GM18870 (cell line): ENCODE measurements around the gene POLD3.

Experiments
- ATAC-seq: cut with Tn5 transposase; IDR thresholded peaks from one replicate; pipeline ENCODE4 v1.9.1; 2021; ENCODE audit warnings: moderate library complexity; ENCODE audit not compliant: unreplicated experiment

POLD3 gene, protein sequence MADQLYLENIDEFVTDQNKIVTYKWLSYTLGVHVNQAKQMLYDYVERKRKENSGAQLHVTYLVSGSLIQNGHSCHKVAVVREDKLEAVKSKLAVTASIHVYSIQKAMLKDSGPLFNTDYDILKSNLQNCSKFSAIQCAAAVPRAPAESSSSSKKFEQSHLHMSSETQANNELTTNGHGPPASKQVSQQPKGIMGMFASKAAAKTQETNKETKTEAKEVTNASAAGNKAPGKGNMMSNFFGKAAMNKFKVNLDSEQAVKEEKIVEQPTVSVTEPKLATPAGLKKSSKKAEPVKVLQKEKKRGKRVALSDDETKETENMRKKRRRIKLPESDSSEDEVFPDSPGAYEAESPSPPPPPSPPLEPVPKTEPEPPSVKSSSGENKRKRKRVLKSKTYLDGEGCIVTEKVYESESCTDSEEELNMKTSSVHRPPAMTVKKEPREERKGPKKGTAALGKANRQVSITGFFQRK

DNA sequence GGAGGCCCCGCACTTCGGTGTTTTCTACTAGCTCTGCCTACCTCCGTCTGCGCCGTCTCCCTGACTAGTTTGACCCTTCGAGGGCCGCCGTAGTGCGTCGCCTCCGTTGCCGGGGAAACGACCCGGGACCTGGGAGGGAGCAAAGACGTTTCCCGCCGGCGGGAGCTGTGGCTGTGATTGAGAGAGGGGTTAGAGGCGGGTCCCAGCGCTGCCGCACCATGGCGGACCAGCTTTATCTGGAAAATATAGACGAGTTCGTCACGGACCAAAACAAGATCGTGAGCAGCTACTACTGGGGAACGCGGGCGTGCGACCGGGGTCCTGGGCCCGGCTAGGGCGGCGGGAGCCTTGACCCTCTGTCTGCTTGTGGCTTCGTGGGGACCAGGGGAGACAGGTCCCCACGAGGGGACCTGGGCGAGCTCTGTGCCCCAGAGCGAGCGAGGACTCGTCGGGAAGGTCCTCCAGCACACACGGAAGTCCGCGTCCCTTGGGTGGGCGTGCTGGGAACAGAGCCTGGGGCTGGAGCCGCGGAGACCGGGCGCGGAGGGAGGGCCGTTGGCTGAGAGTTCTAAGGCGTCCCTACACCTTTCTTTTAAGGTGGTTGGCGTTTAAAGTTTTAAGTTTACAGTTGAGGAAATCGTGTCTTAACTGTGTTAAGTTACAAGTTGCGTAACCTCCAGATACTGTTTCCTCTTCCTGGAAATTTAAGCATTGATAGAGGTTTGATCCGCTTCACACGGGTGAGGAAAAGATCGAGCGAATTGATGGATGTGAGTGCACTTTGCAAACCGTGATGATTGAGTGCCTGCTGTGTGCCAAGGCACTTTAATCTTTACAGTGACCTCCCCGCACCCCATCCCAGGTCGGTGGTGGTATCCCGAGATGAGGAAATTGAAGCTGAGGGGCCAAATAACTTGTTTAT is at the start of gene POLD3:
Gene POLD3 (plus strand): TSS at position 142 of the 922 bp plus-strand sequence. CDS start 77 bp downstream, at position 219.
- ATAC-seq: peak; percentile 77

DNA sequence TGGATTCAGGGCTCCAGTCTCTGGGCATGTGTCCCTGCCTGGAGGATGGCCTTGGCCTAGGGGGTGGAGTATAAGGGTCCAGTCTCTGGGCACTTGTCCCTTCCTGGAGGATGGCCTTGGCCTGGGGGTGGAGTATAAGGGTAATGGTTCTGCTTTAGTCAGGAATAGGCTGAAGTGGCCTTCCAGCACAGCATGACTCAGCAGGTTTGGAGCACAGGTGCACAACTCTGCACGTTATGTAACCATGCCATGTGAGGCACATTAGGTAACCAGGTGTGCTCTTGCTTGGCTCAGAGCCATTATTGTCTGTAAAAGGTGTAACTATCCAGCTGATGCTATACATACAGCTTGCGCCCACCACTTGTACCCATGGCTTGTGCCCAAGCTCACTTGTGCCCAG is 48.4 kb upstream of the POLD3 start:
- no peak for ATAC-seq

- no peak for ATAC-seq
Measured at GRCh38 chr11:74546752-74547151, 45.6 kb upstream of the POLD3 start.

- no peak for ATAC-seq
Measured at GRCh38 chr11:74550991-74551753, 41.2 kb upstream of the POLD3 start.

GRCh38 chr11:74551754-74552145 is 40.6 kb upstream of the POLD3 start:
- no peak for ATAC-seq

GRCh38 chr11:74557526-74557925 is 34.9 kb upstream of the POLD3 start:
- ATAC-seq: no peak

- ATAC-seq: no peak
Measured at GRCh38 chr11:74559110-74559933, 33.1 kb upstream of the POLD3 start.

DNA sequence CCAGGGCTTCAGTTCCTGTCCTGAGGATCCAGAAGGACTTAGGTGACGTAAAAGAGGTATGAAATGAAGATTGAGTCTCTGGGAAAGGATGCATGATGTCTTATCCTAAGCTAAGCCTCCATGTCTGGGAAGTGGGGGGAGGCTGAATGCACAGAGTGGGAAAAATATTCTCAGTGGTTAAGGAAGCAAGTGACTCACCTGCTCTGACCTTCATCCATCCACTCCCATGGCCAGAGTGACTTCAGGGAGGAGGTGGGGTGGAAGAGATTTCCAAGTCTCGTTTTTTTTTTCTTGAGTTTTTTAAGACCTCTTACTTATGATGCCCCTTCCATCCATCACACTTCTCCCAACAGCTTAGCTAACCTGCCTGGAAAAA is 32.5 kb upstream of the POLD3 start:
- no peak for ATAC-seq

- ATAC-seq: no peak
Measured at GRCh38 chr11:74566146-74566960, 26.0 kb upstream of the POLD3 start.

DNA sequence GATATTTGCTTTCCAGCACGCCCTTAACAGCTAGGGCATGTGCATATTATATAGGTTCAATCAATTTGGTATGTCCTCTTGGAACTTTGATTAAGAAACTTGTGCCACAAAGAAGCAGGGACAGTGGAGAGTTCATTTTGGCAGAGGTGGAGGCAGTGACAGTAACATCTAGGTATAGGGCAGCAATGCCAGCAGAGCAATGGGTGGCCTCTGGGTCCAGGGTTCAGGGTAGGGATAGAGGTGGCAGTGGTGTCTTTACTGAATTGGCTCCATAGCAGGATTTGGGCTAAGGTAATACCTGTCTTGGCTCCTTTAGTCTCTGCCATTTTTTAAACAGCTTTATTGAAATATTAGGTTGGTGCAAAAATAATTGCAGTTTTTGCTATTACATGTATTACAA is 24.4 kb upstream of the POLD3 start:
- ATAC-seq: no peak

DNA sequence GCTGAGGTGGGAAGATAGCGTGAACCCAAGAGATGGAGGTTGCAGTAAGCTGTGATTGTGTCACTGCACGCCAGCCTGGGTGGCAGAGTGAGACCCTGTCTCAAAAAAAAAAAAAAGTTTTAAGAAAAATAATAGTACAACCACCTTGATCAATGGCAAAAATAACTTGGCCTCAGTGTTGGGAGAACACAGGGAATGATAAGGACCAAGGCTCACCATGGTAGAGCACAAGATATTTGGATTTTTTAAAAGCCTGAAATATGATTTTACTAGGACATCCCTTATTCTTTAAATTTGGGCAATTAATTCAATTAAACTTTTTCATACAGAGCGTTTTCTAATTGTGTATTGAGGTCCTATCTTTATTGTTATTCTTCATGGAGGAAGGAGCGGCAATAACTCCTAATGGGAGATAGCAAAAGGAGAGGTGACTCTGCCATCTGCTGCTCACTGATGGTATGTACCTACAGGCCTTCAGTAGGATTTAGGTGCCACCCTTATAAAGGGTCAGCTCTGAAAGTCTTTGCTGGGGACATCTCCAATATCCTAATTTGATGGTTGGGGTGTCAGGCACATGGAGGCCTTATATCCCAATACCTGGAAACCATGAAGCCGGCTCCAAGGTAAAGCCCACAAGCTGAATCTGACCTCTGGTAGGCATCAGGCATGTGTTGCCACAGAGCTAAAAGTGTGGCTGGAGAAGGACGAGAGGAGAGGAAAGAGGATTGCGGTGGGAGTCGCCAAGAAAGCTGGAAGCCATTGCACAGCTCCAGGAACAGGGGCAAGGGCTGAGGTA is 21.9 kb upstream of the POLD3 start:
- no peak for ATAC-seq

DNA sequence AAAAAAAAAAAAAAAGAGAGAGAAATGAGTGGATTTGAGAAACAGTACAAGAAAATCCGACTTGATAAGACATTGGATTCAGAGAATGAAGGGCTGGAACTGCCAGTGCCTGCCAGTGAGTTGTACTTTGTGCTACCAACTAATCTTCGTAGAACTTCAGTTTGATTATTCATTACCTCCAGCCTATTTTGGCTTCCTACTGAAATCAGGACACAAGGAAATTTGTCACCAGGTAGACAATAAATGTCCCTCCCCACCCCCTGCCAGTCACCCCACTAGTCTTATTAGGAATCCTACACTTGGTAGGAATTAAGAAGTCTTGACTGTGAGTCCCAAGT is 21.4 kb upstream of the POLD3 start:
- no peak for ATAC-seq

DNA sequence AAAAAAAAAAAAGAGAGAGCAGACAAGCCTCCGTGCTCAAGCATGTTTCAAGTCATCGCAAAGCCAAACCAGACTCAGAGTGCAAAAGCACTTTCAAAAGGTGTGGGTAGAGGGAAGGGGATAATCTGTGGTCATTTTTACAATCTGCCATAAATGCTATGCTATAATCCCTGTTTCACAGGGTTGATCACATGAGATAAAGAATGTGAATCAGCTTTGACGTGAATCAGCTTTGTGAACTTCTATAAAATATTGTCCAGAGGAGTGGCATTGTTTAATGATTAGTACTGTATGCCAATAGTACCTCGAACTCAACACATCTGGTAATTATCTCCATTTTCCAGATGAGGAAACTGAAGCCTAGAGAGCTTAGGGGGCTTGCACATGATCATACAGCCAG is 20.0 kb upstream of the POLD3 start:
- ATAC-seq: no peak

DNA sequence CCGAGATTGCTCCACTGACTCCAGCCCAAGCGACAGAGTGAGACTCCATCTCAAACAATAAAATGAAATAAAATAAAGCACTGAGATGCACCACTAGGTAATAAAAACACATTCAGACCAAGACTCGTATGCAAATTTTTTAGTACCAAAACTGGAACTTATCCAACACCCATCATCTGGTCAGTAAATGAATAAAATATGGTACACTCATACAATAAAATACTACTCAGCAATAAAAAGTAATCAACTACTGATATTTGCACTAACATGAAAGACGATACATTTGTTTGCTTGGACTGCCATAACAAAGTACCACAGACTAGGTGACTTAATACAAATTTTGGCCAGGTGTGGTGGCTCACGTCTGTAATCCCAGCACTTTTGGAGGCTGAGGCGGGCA is 17.8 kb upstream of the POLD3 start:
- ATAC-seq: no peak

GRCh38 chr11:74575999-74576398 is 16.4 kb upstream of the POLD3 start:
- ATAC-seq: no peak

DNA sequence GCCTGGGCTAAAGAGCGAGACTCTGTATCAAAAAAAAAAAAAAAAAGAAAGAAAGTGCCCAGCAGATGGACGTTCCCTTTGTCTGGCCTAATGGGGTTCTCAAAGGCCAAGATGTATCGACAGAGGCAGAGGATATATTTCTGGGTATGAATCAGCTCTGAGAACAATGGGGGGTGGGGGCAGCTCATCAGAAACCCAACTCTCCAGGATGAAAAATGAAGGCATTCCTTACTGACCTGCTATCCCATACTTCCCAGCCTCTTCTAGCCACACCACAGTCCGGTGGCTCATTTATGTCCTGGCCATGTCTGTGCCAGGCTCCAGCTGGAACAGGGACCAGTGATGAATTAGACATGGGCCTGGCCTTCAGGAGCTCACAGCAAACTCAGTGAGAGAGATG is 15.2 kb upstream of the POLD3 start:
- ATAC-seq: no peak

DNA sequence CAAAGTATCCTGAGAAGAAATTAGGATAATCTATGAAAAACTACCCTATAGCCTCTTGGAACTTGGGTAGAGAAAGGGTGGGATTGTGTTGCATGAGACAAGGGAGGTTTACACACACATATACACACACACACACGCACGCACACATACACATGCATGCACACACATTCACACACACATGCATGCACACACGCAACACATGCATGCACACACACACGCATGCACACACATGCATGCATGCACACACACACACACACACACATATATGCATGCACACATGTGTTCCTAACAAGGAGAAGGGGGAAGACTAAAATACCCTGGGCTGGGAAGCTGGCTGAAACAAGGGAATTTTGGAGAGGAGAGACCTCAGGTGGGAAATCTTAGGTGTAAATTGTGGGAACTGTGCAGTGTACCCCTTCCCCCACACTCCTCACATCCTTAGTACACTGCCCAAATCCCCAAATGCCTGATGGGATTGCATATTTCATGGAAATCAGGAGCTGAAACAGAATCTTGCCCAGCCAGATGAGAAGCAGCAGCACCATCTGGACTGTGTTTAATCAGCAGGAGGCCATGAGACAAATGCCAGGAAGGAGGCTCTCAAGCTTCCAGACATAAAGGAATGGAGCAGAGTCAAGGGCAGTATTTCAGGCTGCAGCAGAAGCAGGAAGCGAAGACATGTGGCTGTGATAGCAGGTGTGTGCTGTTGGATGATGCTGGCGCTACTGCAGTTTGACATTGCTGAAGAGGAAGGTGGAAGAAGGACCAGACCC is 14.6 kb upstream of the POLD3 start:
- ATAC-seq: no peak
